Measurements from ENCODE around the gene COASY. TPM values are rescaled to one million over a fixed set of nuclear protein-coding genes. Genes with fewer than 3 reads are reported as not detected.
A peak's percentile ranks its signal among the peaks of the same experiment; 100 is the strongest.
"Not testable (repeated sequence)": the region's sequence is repeated elsewhere in the genome, so short reads cannot be mapped to it uniquely, and the experiment has no call there.

COASY gene
- total RNA-seq, 1 donor: 10.2 TPM

GRCh38 chr17:42555122-42555622 lies 6.8 kb upstream of the COASY start:
- no peaks in the 10 kb centered on the region for H3K9me3 ChIP-seq (ENCODE audit: low read depth, low read length)
- no peaks in the 10 kb centered on the region for H3K27me3 ChIP-seq (ENCODE audit: insufficient read depth, low read length)
- H3K4me3 ChIP-seq (ENCODE audit: low read length): peak overlapping the region; percentile 68
- H3K4me1 ChIP-seq (ENCODE audit: insufficient read depth, low read length): peaks cover 22% of the 10 kb centered on the region

GRCh38 chr17:42555961-42556617 lies 5.9 kb upstream of the COASY start:
- H3K4me1 ChIP-seq (ENCODE audit: insufficient read depth, low read length): peaks cover 22% of the 10 kb centered on the region
- H3K9me3 ChIP-seq (ENCODE audit: low read depth, low read length); H3K27me3 ChIP-seq (ENCODE audit: insufficient read depth, low read length); H3K4me3 ChIP-seq (ENCODE audit: low read length): not testable (repeated sequence)

- H3K9me3 ChIP-seq (ENCODE audit: low read depth, low read length): no peaks in the 10 kb centered on the region
- no peak overlapping the region for H3K4me3 ChIP-seq (ENCODE audit: low read length)
- peaks cover 37% of the 10 kb centered on the region for H3K4me1 ChIP-seq (ENCODE audit: insufficient read depth, low read length)
- no peaks in the 10 kb centered on the region for H3K27me3 ChIP-seq (ENCODE audit: insufficient read depth, low read length)
Measured at GRCh38 chr17:42559075-42559474, 2.9 kb upstream of the COASY start.

- H3K9me3 ChIP-seq (ENCODE audit: low read depth, low read length): no peaks in the 10 kb centered on the region
- peaks cover 31% of the 10 kb centered on the region for H3K4me1 ChIP-seq (ENCODE audit: insufficient read depth, low read length)
- H3K27me3 ChIP-seq (ENCODE audit: insufficient read depth, low read length): no peaks in the 10 kb centered on the region
- no peak overlapping the region for H3K4me3 ChIP-seq (ENCODE audit: low read length)
Measured at GRCh38 chr17:42560246-42560645, 1.7 kb upstream of the COASY start.

- H3K9me3 ChIP-seq (ENCODE audit: low read depth, low read length): no peaks in the 10 kb centered on the region
- H3K27me3 ChIP-seq (ENCODE audit: insufficient read depth, low read length): no peaks in the 10 kb centered on the region
- peaks cover 38% of the 10 kb centered on the region for H3K4me1 ChIP-seq (ENCODE audit: insufficient read depth, low read length)
Measured at GRCh38 chr17:42562388-42563142, 617 bp downstream of the COASY start.

GRCh38 chr17:42563143-42563509 lies 1.2 kb downstream of the COASY start:
- H3K4me1 ChIP-seq (ENCODE audit: insufficient read depth, low read length): peaks cover 44% of the 10 kb centered on the region
- no peaks in the 10 kb centered on the region for H3K27me3 ChIP-seq (ENCODE audit: insufficient read depth, low read length)
- H3K9me3 ChIP-seq (ENCODE audit: low read depth, low read length): no peaks in the 10 kb centered on the region
- peak overlapping the region; percentile 60 for H3K4me3 ChIP-seq (ENCODE audit: low read length)

More at GRCh38 chr17:42562388-42563142, 617 bp downstream of the COASY start:
- H3K4me3 ChIP-seq (ENCODE audit: low read length): peak overlapping the region; percentile 60

GRCh38 chr17:42563543-42563942 lies 1.6 kb downstream of the COASY start:
- Histone ChIP-seq H3K27me3 (ENCODE audit: insufficient read depth, low read length) (no peaks in the 10 kb centered on the region), H3K9me3 (ENCODE audit: low read depth, low read length) (no peaks in the 10 kb centered on the region), H3K4me1 (ENCODE audit: insufficient read depth, low read length) (peaks cover 48% of the 10 kb centered on the region), H3K4me3 (ENCODE audit: low read length) (no peak overlapping the region)

- peaks cover 52% of the 10 kb centered on the region for H3K4me1 ChIP-seq (ENCODE audit: insufficient read depth, low read length)
- H3K27me3 ChIP-seq (ENCODE audit: insufficient read depth, low read length): no peaks in the 10 kb centered on the region
- H3K4me3 ChIP-seq (ENCODE audit: low read length): no peak overlapping the region
- no peaks in the 10 kb centered on the region for H3K9me3 ChIP-seq (ENCODE audit: low read depth, low read length)
Measured at GRCh38 chr17:42563950-42564349, 2.0 kb downstream of the COASY start.

GRCh38 chr17:42564815-42565522 lies 3.0 kb downstream of the COASY start:
- no peaks in the 10 kb centered on the region for H3K9me3 ChIP-seq (ENCODE audit: low read depth, low read length)
- no peak overlapping the region for H3K4me3 ChIP-seq (ENCODE audit: low read length)
- H3K27me3 ChIP-seq (ENCODE audit: insufficient read depth, low read length): no peaks in the 10 kb centered on the region
- peaks cover 60% of the 10 kb centered on the region for H3K4me1 ChIP-seq (ENCODE audit: insufficient read depth, low read length)

GRCh38 chr17:42565523-42566214 lies 3.7 kb downstream of the COASY start:
- H3K4me3 ChIP-seq (ENCODE audit: low read length): no peak overlapping the region
- no peaks in the 10 kb centered on the region for H3K27me3 ChIP-seq (ENCODE audit: insufficient read depth, low read length)
- H3K4me1 ChIP-seq (ENCODE audit: insufficient read depth, low read length): peaks cover 60% of the 10 kb centered on the region
- H3K9me3 ChIP-seq (ENCODE audit: low read depth, low read length): no peaks in the 10 kb centered on the region

- peaks cover 59% of the 10 kb centered on the region for H3K4me1 ChIP-seq (ENCODE audit: insufficient read depth, low read length)
- H3K9me3 ChIP-seq (ENCODE audit: low read depth, low read length): no peaks in the 10 kb centered on the region
- H3K4me3 ChIP-seq (ENCODE audit: low read length): peak overlapping the region; percentile 83
- H3K27me3 ChIP-seq (ENCODE audit: insufficient read depth, low read length): no peaks in the 10 kb centered on the region
Measured at GRCh38 chr17:42566215-42566882, 4.4 kb downstream of the COASY start.

GRCh38 chr17:42566883-42567573 lies 5.1 kb downstream of the COASY start, which contains the start of gene MLX:
TSS of gene MLX (plus strand) at chr17:42567100. CDS start at chr17:42567125, 25 bp downstream.
- Histone ChIP-seq H3K27me3 (ENCODE audit: insufficient read depth, low read length) (no peaks in the 10 kb centered on the region), H3K4me3 (ENCODE audit: low read length) (peak within 1 kb of the TSS; percentile 83), H3K4me1 (ENCODE audit: insufficient read depth, low read length) (peaks cover 54% of the 10 kb centered on the region), H3K9me3 (ENCODE audit: low read depth, low read length) (no peaks in the 10 kb centered on the region)

- no peak overlapping the region for H3K4me3 ChIP-seq (ENCODE audit: low read length)
- no peaks in the 10 kb centered on the region for H3K27me3 ChIP-seq (ENCODE audit: insufficient read depth, low read length)
- no peaks in the 10 kb centered on the region for H3K9me3 ChIP-seq (ENCODE audit: low read depth, low read length)
- peaks cover 45% of the 10 kb centered on the region for H3K4me1 ChIP-seq (ENCODE audit: insufficient read depth, low read length)
Measured at GRCh38 chr17:42568341-42569111, 6.6 kb downstream of the COASY start.
